ENCODE results near the gene SEPHS2.

Gene SEPHS2

GRCh38 chr16:30428055-30428454, 17.6 kb downstream of the SEPHS2 start:
- no peak for DNase-seq

GRCh38 chr16:30421010-30421409, 24.7 kb downstream of the SEPHS2 start:
- no peak for DNase-seq

GRCh38 chr16:30418350-30419181, 27.1 kb downstream of the SEPHS2 start:
- DNase-seq, result no peak

GRCh38 chr16:30417529-30418349, 27.9 kb downstream of the SEPHS2 start:
- DNase-seq, result peak; percentile 95

GRCh38 chr16:30416624-30417528, 28.8 kb downstream of the SEPHS2 start:
- no peak for DNase-seq

GRCh38 chr16:30416047-30416603, 29.5 kb downstream of the SEPHS2 start:
- DNase-seq, result no peak

GRCh38 chr16:30414159-30414558, 31.5 kb downstream of the SEPHS2 start:
- no peak for DNase-seq

GRCh38 chr16:30413112-30413806, 32.4 kb downstream of the SEPHS2 start:
- DNase-seq, result no peak

- DNase-seq, result peak; percentile 95
Measured at GRCh38 chr16:30409125-30410060, 36.3 kb downstream of the SEPHS2 start.

GRCh38 chr16:30407804-30408534, 37.7 kb downstream of the SEPHS2 start:
- DNase-seq, result no peak

GRCh38 chr16:30407102-30407803, 38.4 kb downstream of the SEPHS2 start, which contains the start of gene ZNF771:
TSS of gene ZNF771 (plus strand) at chr16:30407606. CDS start at chr16:30408054, 448 bp downstream.
- DNase-seq, result peak; percentile 97

- peak; percentile 33 for DNase-seq
Measured at GRCh38 chr16:30406795-30407101, 38.9 kb downstream of the SEPHS2 start.

- DNase-seq, result no peak
Measured at GRCh38 chr16:30401768-30402425, 43.8 kb downstream of the SEPHS2 start.

GRCh38 chr16:30399435-30400186, 46.1 kb downstream of the SEPHS2 start:
- DNase-seq, result no peak

- DNase-seq, result no peak
Measured at GRCh38 chr16:30398661-30399434, 46.8 kb downstream of the SEPHS2 start.

- DNase-seq, result no peak
Measured at GRCh38 chr16:30397776-30398660, 47.7 kb downstream of the SEPHS2 start.
